GM12872 (cell line): ENCODE results near the gene STT3A.

Experiments
- CTCF ChIP-seq: IDR thresholded peaks from 3 replicates; pipeline ENCODE4 v1.5.1; 2011; ENCODE audit warnings: low read depth, mild to moderate bottlenecking, low read length, moderate library complexity; ENCODE audit not compliant: insufficient read depth

The STT3A gene

GRCh38 chr11:125627236-125627910 is 34.7 kb downstream of the STT3A start:
- no peak for TF ChIP-seq CTCF

GRCh38 chr11:125637840-125638239 is 45.2 kb downstream of the STT3A start:
- TF ChIP-seq CTCF, result no peak

GRCh38 chr11:125638315-125638714 is 45.7 kb downstream of the STT3A start:
- no peak for TF ChIP-seq CTCF

- no peak for TF ChIP-seq CTCF
Measured at GRCh38 chr11:125645871-125646270, 53.2 kb downstream of the STT3A start.

GRCh38 chr11:125649465-125650166 is 57.0 kb downstream of the STT3A start:
- TF ChIP-seq CTCF, result no peak

GRCh38 chr11:125662689-125663088 is 70.0 kb downstream of the STT3A start:
- TF ChIP-seq CTCF, result no peak

GRCh38 chr11:125663910-125664309 is 71.3 kb downstream of the STT3A start:
- TF ChIP-seq CTCF, result no peak
